T-helper 1 cell (primary cell): ENCODE data around the gene GMFB.
"Not testable (repeated sequence)": the region's sequence is repeated elsewhere in the genome, so short reads cannot be mapped to it uniquely, and the experiment has no call there.

ENCODE experiments used
- DNase-seq, 5 donors: peaks; one replicate each; pipeline ENCODE4 v3.0.0-alpha.2; 2012 to 2020

Gene GMFB

GRCh38 chr14:54490445-54491175 lies 1.8 kb upstream of the GMFB start:
- no peak for DNase-seq

- no peak for DNase-seq
These were observed 1.1 kb upstream of the GMFB start for GRCh38 chr14:54489731-54490444.

- no peak for DNase-seq
These were observed 521 bp upstream of the GMFB start for GRCh38 chr14:54489318-54489683.

GRCh38 chr14:54488318-54488645 lies 498 bp downstream of the GMFB start:
- DNase-seq = peak in 1 of 5 donors; percentile 26

GRCh38 chr14:54487771-54488170 lies 1.0 kb downstream of the GMFB start:
- no peak for DNase-seq

GRCh38 chr14:54486685-54487084 lies 2.1 kb downstream of the GMFB start:
- DNase-seq = peak in 1 of 5 donors; percentile 35

GRCh38 chr14:54483846-54484245 lies 4.9 kb downstream of the GMFB start:
- DNase-seq = no peak

GRCh38 chr14:54483073-54483745 lies 5.6 kb downstream of the GMFB start:
- DNase-seq = no peak

GRCh38 chr14:54481695-54482094 lies 7.1 kb downstream of the GMFB start:
- DNase-seq = no peak

- no peak for DNase-seq
These were observed 7.8 kb downstream of the GMFB start for GRCh38 chr14:54480830-54481562.

GRCh38 chr14:54478636-54479215 lies 10.1 kb downstream of the GMFB start:
- no peak for DNase-seq

- no peak for DNase-seq
These were observed 12.9 kb downstream of the GMFB start for GRCh38 chr14:54475911-54476310.

GRCh38 chr14:54475187-54475899 lies 13.4 kb downstream of the GMFB start:
- no peak for DNase-seq

GRCh38 chr14:54474232-54474793 lies 14.5 kb downstream of the GMFB start:
- no peak for DNase-seq

- DNase-seq = no peak
These were observed 16.5 kb downstream of the GMFB start for GRCh38 chr14:54472315-54472714.

GRCh38 chr14:54471641-54472040 lies 17.1 kb downstream of the GMFB start:
- DNase-seq = no peak

- DNase-seq = no peak
These were observed 18.1 kb downstream of the GMFB start for GRCh38 chr14:54470701-54471100.

- no peak for DNase-seq
These were observed 21.5 kb downstream of the GMFB start for GRCh38 chr14:54467280-54467679.

GRCh38 chr14:54465654-54466053 lies 23.1 kb downstream of the GMFB start:
- no peak for DNase-seq

GRCh38 chr14:54462048-54462447 lies 26.7 kb downstream of the GMFB start:
- no peak for DNase-seq

GRCh38 chr14:54459106-54459505 lies 29.7 kb downstream of the GMFB start:
- DNase-seq = no peak

GRCh38 chr14:54458536-54458935 lies 30.2 kb downstream of the GMFB start:
- not testable (repeated sequence) for DNase-seq
